Naive thymus-derived CD4-positive, alpha-beta T cell (primary cell): ENCODE results near the gene RRAS2. TPM values are rescaled to one million over a fixed set of nuclear protein-coding genes. Genes with fewer than 3 reads are reported as not detected.
"Not testable (repeated sequence)": the region's sequence is repeated elsewhere in the genome, so short reads cannot be mapped to it uniquely, and the experiment has no call there.

Experiments used
- ATAC-seq: fragments of 150-1000 bp; cut with Tn5 transposase; 2 replicates; pipeline ENCODE4 v1.10.0; 2021; ENCODE audit warnings: mild to moderate bottlenecking, moderate library complexity
- CTCF ChIA-PET: fragments of 350-600 bp; sonication (Branson Sonifier 250); formaldehyde crosslinking; loops from one replicate; lab custom pipeline; 2021; ENCODE audit warnings: antibody characterized with exemption; lab: Charles Lee
- POLR2A ChIA-PET: fragments of 350-600 bp; sonication (Branson Sonifier 250); formaldehyde crosslinking; loops from one replicate; lab custom pipeline; 2021; ENCODE audit warnings: antibody characterized with exemption, inconsistent platforms; lab: Charles Lee
- DNase-seq, 9 donors: peaks; one replicate each; pipeline versions ENCODE4 v3.0.0 to v3.0.0-alpha.2; 2020 to 2022; ENCODE audit warnings: mixed read lengths in 1 of 9
- H3K27ac ChIP-seq: one replicate; pipeline ENCODE4 v1.7.0; 2013; ENCODE audit warnings: mild to moderate bottlenecking, low read depth, low read length, moderate library complexity
- H3K27me3 ChIP-seq, 2 donors: one replicate each; pipeline ENCODE4 v1.7.0; 2013; ENCODE audit warnings: low read length in 2 of 2, mild to moderate bottlenecking in 2 of 2, moderate library complexity in 2 of 2; ENCODE audit not compliant: control insufficient read depth in 2 of 2, insufficient read depth in 2 of 2
- H3K36me3 ChIP-seq, 3 experiments: 1 replicate in 2 of 3; 2 replicates in 1 of 3; pipeline ENCODE4 v1.7.0; 2013; ENCODE audit warnings: low read length in 3 of 3, mild to moderate bottlenecking in 3 of 3, moderate library complexity in 1 of 3; ENCODE audit not compliant: insufficient read depth in 3 of 3, control insufficient read depth in 2 of 3
- H3K4me1 ChIP-seq, 2 donors: one replicate each; pipeline ENCODE4 v1.7.0; 2013; ENCODE audit warnings: low read length in 2 of 2, mild to moderate bottlenecking in 2 of 2, moderate library complexity in 1 of 2; ENCODE audit not compliant: control insufficient read depth in 2 of 2, insufficient read depth in 2 of 2
- H3K4me3 ChIP-seq: 2 replicates; pipeline ENCODE4 v1.7.0; 2013; ENCODE audit warnings: mild to moderate bottlenecking, low read length
- H3K9me3 ChIP-seq, 3 experiments: 1 replicate in 2 of 3; 2 replicates in 1 of 3; pipeline ENCODE4 v1.7.0; 2013; ENCODE audit warnings: low read length in 3 of 3; ENCODE audit not compliant: control insufficient read depth in 2 of 3
- H3K27ac Mint-ChIP-seq, 9 donors: one replicate each; pipeline ENCODE4 v1.8.0; 2020 to 2022; ENCODE audit warnings: mixed read lengths in 9 of 9, mild to moderate bottlenecking in 8 of 9, moderate library complexity in 5 of 9, inconsistent platforms in 2 of 9
- H3K27me3 Mint-ChIP-seq, 5 donors: one replicate each; pipeline ENCODE4 v1.8.0; 2021 to 2022; ENCODE audit warnings: mixed read lengths in 5 of 5, mild to moderate bottlenecking in 1 of 5
- H3K36me3 Mint-ChIP-seq, 5 donors: one replicate each; pipeline ENCODE4 v1.8.0; 2020 to 2022; ENCODE audit warnings: mixed read lengths in 5 of 5, mild to moderate bottlenecking in 3 of 5, inconsistent platforms in 1 of 5
- H3K4me1 Mint-ChIP-seq, 7 donors: one replicate each; pipeline ENCODE4 v1.8.0; 2020 to 2022; ENCODE audit warnings: mixed read lengths in 7 of 7, mild to moderate bottlenecking in 3 of 7, inconsistent platforms in 1 of 7
- H3K4me3 Mint-ChIP-seq, 10 donors: one replicate each; pipeline ENCODE4 v1.8.0; 2020 to 2022; ENCODE audit warnings: mild to moderate bottlenecking in 10 of 10, mixed read lengths in 10 of 10, moderate library complexity in 6 of 10, inconsistent platforms in 2 of 10
- H3K9me3 Mint-ChIP-seq, 11 donors: one replicate each; pipeline ENCODE4 v1.8.0; 2020 to 2022; ENCODE audit warnings: mixed read lengths in 11 of 11, mild to moderate bottlenecking in 4 of 11, inconsistent platforms in 1 of 11, moderate library complexity in 1 of 11
- intact Hi-C, 2 donors: fragments of 100-400 bp; cut with micrococcal nuclease; formaldehyde crosslinking; loops; one replicate each; pipeline ENCODE4 v1.15.1; 2023
- polyA plus RNA-seq, 2 donors: library from polyadenylated mRNA; unstranded; fragments of 300-500 nt; fragmentation: Illumina TruSeq; gene quantifications; one replicate each; pipeline ENCODE4 v1.2.3, GENCODE V29; 2021
- total RNA-seq, 6 experiments: library from RNA in 5 of 6; stranded (reverse) in 5 of 6; gene quantifications; 1 replicate in 5 of 6; 2 replicates in 1 of 6; pipeline ENCODE4 v1.2.3 and lab custom pipeline; 2021 to 2026

The RRAS2 gene
- 10 to 100 TPM; 12.6 to 55.3 (median 22.2) TPM for total RNA-seq
- polyA plus RNA-seq, result 1 to 10 TPM; 6.0 to 8.3 TPM
- total RNA-seq (lab: John Stamatoyannopoulos, UW), result 12.1 reads per million, percentile 40 among the genes with 10 or more reads in this experiment

DNA sequence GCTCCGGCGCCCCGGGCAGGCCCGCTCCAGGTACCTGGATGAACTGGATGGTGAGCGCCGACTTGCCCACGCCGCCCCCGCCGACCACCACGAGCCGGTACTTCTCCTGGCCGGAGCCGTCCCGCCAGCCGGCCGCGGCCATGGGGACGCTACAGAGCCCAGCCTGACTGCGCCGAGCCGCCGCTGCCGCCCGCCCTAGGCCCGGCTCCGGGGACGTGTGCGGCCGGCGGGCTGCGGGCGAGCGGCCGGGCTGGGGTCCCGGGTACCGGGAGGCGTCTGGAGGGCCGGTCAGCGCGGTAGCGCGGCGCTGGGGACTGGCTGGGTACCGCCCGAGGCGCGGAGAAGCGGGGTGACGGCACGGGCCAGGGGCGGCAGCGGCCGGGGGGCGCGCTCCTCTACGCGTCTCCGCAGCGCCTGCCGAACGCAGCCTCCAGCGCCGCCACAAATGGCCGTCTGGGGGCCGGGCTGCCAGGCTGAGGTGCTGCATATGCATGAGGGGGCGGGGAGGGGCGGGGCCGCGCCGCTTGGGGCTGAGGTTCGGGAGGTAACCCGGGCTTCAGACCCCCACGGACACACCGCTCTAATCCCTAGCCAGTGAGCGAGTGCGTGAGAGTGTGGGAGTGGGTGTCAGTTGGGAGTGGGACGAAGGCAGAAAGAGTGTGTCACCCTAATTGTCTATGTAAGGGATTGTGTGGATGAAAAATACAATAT, at the start of gene RRAS2:
Gene RRAS2 (minus strand): TSS at position 455 of the 711 bp plus-strand sequence. CDS start 313 bp downstream, at position 142.
- Histone ChIP-seq H3K36me3 (no peaks in the 10 kb centered on the region), H3K27ac (peak within 1 kb of the TSS; percentile 72), H3K9me3 (no peaks in the 10 kb centered on the region), H3K27me3 (no peaks in the 10 kb centered on the region), H3K4me3 (peak within 1 kb of the TSS; percentile 61), H3K4me1 (peaks cover 7 to 8% of the 10 kb centered on the region in 2 donors)
- ChIA-PET POLR2A (interaction anchor here (0.5 to 1.0 kb wide), 2 partner anchors 12 to 25 kb away, joined by 3 to 4 read pairs; no protein-coding TSS in a partner anchor), CTCF (interaction anchor here (1.0 kb wide), 1 partner anchor 716 kb away, joined by 4 read pairs; no protein-coding TSS in a partner anchor)
- intact Hi-C loops, result loop anchor here (1.0 to 10.0 kb wide), 12 partner anchors 39 to 1082 kb away; partner anchors contain the start of genes FAR1 (in 2 of the 2), BMAL1 (in 1 of the 2), COPB1 (in 1 of the 2) and CYP2R1 (in 1 of the 2)
- Mint-ChIP-seq H3K4me1 (peaks cover 25 to 55% (median 30%) of the 10 kb centered on the region in 7 donors), H3K27ac (peak within 1 kb of the TSS; percentile 66 to 93 (median 86)), H3K9me3 (no peaks in the 10 kb centered on the region), H3K4me3 (peak within 1 kb of the TSS; percentile 91 to 98 (median 95)), H3K36me3 (peaks cover 0 to 15% (median 0%) of the 10 kb centered on the region in 5 donors), H3K27me3 (peaks cover 0 to 6% (median 0%) of the 10 kb centered on the region in 5 donors)
- ATAC-seq (peak; percentile 96), DNase-seq (peak; percentile 67 to 81 (median 78))

DNA sequence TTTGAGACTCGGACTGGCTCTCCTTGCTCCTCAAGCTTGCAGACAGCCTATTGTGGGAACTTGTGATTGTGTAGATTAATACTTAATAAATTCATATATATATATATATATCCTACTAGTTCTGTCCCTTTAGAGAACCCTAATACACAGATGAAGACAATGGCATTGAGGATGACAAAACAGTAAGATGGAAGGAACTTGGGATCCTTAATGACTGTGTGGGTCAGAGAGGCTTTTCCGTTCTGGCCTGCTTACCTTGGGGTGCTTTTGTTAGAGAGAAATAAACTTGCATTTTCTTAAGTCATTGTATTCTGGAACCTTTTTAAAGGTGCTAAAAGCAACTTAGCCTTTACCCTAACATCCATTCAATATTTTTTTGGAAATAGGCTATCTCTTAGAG, 49.6 kb upstream of the RRAS2 start:
- peaks cover 0 to 7% of the 10 kb centered on the region in 2 donors for H3K4me1 ChIP-seq
- H3K9me3 ChIP-seq, result no peaks in the 10 kb centered on the region
- intact Hi-C loops, result no loop called here
- ATAC-seq (no peak), DNase-seq (no peak)
- H3K4me3 Mint-ChIP-seq, result no peak overlapping the region
- H3K4me3 ChIP-seq, result no peak overlapping the region
- ChIA-PET CTCF (no interaction called here), POLR2A (no interaction called here)
- H3K36me3 Mint-ChIP-seq, result peaks cover 0 to 2% (median 0%) of the 10 kb centered on the region in 5 donors
- H3K27ac Mint-ChIP-seq, result no peak overlapping the region
- H3K27me3 ChIP-seq, result no peaks in the 10 kb centered on the region
- H3K9me3 Mint-ChIP-seq, result no peaks in the 10 kb centered on the region
- H3K36me3 ChIP-seq, result no peaks in the 10 kb centered on the region
- H3K27me3 Mint-ChIP-seq, result no peaks in the 10 kb centered on the region
- peaks cover 0 to 36% (median 3%) of the 10 kb centered on the region in 7 donors for H3K4me1 Mint-ChIP-seq
- no peak overlapping the region for H3K27ac ChIP-seq

DNA sequence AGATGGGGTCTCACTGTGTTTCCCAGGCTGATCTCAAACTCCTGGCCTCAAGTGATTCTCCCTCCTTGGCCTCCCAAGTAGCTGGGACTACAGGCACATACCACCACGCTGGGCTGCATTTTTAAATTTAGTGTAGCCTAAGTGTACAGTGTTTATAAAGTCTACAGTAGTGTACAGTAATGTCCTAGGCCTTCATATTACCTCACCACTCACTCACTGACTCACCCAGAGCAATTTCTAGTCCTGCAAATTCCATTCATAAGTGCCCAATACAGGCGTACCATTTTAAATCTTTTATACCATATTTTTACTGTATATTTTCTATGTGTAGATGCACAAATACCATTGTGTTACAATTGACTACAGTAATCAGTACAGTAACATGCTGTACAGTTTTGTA, 47.1 kb upstream of the RRAS2 start:
- H3K27ac ChIP-seq, H3K9me3 ChIP-seq, H3K4me3 Mint-ChIP-seq, DNase-seq, H3K36me3 Mint-ChIP-seq, H3K9me3 Mint-ChIP-seq, H3K4me1 ChIP-seq, H3K27me3 Mint-ChIP-seq, intact Hi-C loops, ATAC-seq, H3K27me3 ChIP-seq, POLR2A ChIA-PET, H3K27ac Mint-ChIP-seq, H3K36me3 ChIP-seq, CTCF ChIA-PET, H3K4me3 ChIP-seq: not testable (repeated sequence)
- H3K4me1 Mint-ChIP-seq, result peaks cover 0 to 16% (median 0%) of the 10 kb centered on the region in 7 donors

DNA sequence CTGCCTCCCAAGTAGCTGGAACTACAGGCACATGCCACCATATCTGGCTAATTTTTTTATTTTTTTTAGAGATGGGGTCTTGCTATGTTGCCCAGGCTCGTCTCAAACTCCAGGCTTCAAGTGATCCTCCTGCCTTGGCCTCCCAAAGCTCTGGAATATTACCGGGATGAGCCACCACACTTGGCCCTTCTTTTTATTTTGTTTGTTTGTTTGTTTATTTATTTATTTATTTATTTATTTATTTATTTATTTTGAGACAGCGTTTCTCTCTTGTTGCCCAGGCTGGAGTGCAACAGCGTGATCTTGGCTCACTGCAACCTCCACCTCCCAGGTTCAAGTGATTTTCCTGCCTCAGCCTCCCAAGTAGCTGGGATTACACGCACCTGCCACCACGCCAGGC, 44.5 kb upstream of the RRAS2 start:
- H3K27ac Mint-ChIP-seq, H3K27ac ChIP-seq, H3K4me1 ChIP-seq, H3K4me3 ChIP-seq, H3K27me3 ChIP-seq, intact Hi-C loops, H3K4me1 Mint-ChIP-seq, ATAC-seq, DNase-seq, H3K9me3 Mint-ChIP-seq, POLR2A ChIA-PET, H3K9me3 ChIP-seq, H3K36me3 ChIP-seq, H3K36me3 Mint-ChIP-seq, H3K4me3 Mint-ChIP-seq, CTCF ChIA-PET: not testable (repeated sequence)
- peaks cover 0 to 21% (median 0%) of the 10 kb centered on the region in 5 donors for H3K27me3 Mint-ChIP-seq

DNA sequence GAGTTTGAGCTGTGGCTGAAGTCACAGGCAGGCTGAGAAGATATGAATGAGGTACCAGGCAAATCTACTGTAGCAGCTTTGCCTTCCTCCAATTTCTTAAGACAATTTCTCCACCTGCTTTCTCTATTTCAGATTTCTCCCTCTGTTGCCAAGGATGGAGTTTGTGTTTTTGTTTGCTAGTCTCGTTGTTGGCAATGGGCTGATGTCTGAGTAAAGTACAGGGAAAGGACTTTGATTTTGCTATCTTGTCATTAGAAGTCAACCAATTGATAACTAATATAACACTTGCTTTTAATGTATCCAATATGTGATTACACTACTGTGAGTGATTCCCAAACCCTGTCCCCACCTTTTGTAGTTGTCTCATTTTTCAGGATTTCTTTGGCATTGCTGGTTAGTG, 40.1 kb upstream of the RRAS2 start:
- H3K36me3 ChIP-seq, result no peaks in the 10 kb centered on the region
- H3K4me1 Mint-ChIP-seq, result no peaks in the 10 kb centered on the region
- ATAC-seq, result no peak
- no peak overlapping the region for H3K27ac ChIP-seq
- H3K27me3 ChIP-seq, result no peaks in the 10 kb centered on the region
- ChIA-PET CTCF (no interaction called here), POLR2A (no interaction called here)
- no peaks in the 10 kb centered on the region for H3K36me3 Mint-ChIP-seq
- peaks cover 0 to 32% (median 0%) of the 10 kb centered on the region in 5 donors for H3K27me3 Mint-ChIP-seq
- H3K9me3 Mint-ChIP-seq, result no peaks in the 10 kb centered on the region
- no peak overlapping the region for H3K27ac Mint-ChIP-seq
- no peak overlapping the region for H3K4me3 ChIP-seq
- H3K4me3 Mint-ChIP-seq, result no peak overlapping the region
- H3K4me1 ChIP-seq, result no peaks in the 10 kb centered on the region
- no peak for DNase-seq
- H3K9me3 ChIP-seq, result no peaks in the 10 kb centered on the region
- intact Hi-C loops, result no loop called here

DNA sequence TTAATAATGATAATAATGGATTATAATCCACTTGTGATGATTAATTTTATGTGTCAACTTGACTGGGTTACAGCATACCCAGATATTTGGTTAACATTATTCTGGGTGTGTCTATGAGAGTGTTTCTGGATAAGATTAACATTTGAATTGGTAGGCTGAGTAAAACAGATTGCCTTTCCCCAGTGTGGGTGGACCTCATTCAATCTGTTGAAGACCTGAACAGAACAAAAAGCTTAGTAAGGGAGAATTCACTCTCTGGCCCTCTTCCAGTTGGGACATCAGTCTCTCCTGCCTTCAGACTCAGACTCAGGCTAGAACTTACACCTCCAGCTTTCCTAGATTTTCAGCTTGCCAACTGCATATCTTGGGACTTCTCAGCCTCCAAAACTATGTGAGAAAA, 37.3 kb upstream of the RRAS2 start:
- H3K9me3 Mint-ChIP-seq, result no peaks in the 10 kb centered on the region
- intact Hi-C loops, result no loop called here
- ChIA-PET POLR2A (no interaction called here), CTCF (interaction anchor here (0.6 kb wide), 1 partner anchor 505 kb away, joined by 3 read pairs; no protein-coding TSS in a partner anchor)
- peaks cover 0 to 9% (median 0%) of the 10 kb centered on the region in 7 donors for H3K4me1 Mint-ChIP-seq
- peaks cover 0 to 2% (median 0%) of the 10 kb centered on the region in 5 donors for H3K36me3 Mint-ChIP-seq
- H3K36me3 ChIP-seq, result no peaks in the 10 kb centered on the region
- ATAC-seq, result no peak
- H3K27me3 ChIP-seq, result no peaks in the 10 kb centered on the region
- H3K27ac Mint-ChIP-seq, result no peak overlapping the region
- peaks cover 0 to 27% (median 0%) of the 10 kb centered on the region in 5 donors for H3K27me3 Mint-ChIP-seq
- H3K4me1 ChIP-seq, result no peaks in the 10 kb centered on the region
- no peak for DNase-seq
- H3K4me3 Mint-ChIP-seq, result no peak overlapping the region
- no peaks in the 10 kb centered on the region for H3K9me3 ChIP-seq
- H3K4me3 ChIP-seq, result no peak overlapping the region
- no peak overlapping the region for H3K27ac ChIP-seq
